T1000 (cell line): Measurements from ENCODE around the gene POLQ.
"Not testable (repeated sequence)": the region's sequence is repeated elsewhere in the genome, so short reads cannot be mapped to it uniquely, and the experiment has no call there.

Experiments
- DNase-seq: peaks from one replicate; lab custom pipeline; 2025; ENCODE audit warnings: mixed read lengths; lab: John Stamatoyannopoulos, UW

POLQ gene

GRCh38 chr3:121545574-121546455 lies at the start of gene POLQ:
POLQ (minus strand) TSS chr3:121545988; CDS start chr3:121545877, 111 bp downstream.
- DNase-seq = peak; percentile 79

- DNase-seq = no peak
Observed at GRCh38 chr3:121594850-121595249, 49.1 kb upstream of the POLQ start.

DNA sequence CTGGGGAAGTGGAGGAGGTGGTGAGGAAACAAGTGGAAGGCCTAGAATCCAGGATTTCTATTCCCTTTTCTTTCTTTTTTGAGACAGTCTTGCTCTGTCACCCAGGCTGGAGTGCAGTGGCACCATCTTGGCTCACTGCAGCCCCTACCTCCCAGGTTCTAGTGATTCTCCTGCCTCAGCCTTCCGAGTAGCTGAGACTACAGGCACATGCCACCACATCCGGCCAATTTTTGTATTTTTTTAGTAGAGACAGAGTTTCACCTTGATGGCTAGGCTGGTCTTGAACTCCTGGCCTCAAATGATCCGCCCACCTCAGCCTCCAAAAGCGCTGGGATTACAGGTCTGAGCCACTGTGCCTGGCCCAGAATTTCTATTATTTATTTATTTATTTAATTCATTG lies 48.0 kb upstream of the POLQ start:
- not testable (repeated sequence) for DNase-seq

DNA sequence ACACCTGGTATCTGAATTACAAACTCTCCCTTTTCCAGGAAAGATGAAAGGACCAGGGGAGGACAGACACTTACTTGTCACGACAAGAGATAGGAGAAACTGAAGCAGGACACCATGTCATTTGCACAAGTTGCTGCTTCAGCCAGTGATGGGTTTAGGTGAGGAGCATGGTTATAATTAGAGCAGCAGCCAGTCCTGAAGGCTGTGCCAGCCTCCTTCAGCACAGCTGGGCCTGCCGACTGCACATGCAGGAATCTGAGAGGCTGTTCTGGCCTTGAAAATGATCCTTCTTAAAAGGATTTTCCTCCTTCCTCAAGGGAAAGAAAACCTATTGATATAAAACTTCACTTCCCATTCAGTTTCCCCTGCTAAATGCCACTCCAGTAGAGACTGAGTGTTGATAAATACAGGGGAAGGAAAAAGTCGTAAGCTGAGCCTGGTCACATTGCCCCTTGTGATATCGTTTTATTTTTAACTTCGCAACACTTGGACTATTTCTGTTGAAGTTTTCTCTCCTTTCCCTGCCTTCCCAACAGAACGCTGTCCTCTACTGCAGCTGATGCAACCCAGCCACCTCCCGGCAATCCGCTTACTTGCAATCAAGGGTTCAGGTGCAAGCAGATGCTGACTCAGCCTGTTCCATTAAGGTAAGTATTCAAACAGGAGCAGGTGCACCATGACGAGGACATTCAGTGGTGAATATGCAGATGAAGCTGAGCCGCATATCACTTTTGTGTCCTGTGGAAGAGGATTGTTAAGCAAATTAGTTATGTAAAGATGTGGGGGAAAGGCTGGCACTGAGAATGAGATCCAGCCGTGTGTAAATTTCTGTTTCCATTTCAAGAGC lies 47.3 kb upstream of the POLQ start, which contains the start of gene FBXO40:
FBXO40 (plus strand) TSS at position 524 of the 847 bp plus-strand sequence. CDS start 27,197 bp downstream, outside the sequence.
- no peak for DNase-seq

GRCh38 chr3:121584418-121584817 lies 38.6 kb upstream of the POLQ start:
- DNase-seq = no peak

DNA sequence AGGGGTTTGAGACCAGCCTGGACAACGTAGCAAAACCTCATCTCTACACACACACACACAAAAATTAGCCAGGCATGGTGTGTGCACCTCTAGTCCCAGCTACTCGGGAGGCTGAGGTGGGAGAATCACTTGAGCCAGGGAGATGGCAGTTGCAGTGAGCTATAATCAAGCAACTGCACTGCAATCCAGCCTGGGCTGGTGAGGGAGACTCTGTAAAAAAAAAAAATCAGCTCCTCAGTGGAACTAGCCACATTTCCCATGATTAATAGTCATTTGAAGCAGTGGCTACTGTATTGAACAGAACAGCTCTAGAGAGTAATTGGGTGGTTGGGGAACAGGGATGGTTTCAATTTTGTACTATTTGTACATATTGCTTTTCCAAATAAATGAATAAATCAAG lies 35.9 kb upstream of the POLQ start:
- no peak for DNase-seq

DNA sequence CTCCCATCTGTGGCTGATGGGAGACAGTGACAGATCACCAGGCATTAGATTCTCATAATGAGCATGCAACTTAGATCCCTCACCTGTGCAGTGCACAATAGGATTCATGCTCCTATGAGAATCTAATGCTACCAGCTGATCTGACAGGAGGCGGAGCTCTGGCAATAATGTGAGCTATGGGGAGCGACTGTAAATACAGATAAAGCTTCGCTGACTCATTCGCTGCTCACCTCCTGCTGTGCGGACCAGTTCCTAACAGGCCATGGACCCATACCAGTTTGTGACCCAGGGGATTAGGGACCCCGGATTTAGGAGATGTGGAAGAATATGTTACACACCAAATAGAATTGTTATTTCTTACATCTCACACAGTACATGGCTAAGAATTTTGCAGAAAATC lies 28.7 kb upstream of the POLQ start:
- DNase-seq = no peak

DNA sequence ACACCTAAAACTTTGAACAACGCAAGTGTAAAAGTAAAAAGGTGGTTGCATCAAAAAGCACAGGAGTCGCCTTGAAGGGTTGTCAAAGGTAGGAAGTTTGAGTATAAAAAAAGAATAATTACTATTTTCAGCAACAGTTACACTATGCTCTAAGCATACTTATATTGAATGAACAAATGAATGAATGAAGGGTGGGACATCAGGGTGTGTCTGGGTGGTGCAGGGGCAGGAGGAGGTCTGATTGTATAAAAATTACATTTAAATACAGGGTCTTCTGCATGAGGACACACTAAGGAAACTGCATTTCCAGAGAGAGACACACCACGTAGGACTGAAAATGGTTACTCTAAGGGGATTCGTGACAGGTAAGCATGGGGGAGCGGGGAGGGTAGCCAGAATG lies 21.9 kb upstream of the POLQ start, which contains the start of gene ARGFX:
ARGFX (plus strand) TSS at position 301 of the 400 bp plus-strand sequence. CDS start 2,765 bp downstream, outside the sequence.
- DNase-seq = no peak

DNA sequence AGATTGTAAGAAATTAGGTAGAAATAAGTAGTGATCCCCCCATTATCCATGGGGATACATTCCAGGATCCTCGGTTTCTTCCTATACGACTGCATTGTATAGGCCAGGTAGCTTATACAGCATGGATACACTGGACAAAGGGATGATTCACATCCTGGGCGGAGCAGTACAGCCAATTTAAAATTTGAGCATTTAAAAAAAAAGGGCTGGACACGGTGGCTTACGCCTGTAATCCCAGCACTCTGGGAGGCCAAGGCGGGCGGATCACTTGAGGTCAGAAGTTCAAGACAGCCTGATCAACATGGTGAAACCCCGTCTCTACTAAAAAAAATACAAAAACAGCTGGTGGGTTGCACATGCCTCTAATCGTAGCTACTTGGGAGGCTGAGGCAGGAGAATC lies 21.0 kb upstream of the POLQ start:
- DNase-seq = no peak

GRCh38 chr3:121562148-121562547 lies 16.4 kb upstream of the POLQ start:
- no peak for DNase-seq

- DNase-seq = no peak
Observed at GRCh38 chr3:121557426-121557934, 11.7 kb upstream of the POLQ start.

- DNase-seq = no peak
Observed at GRCh38 chr3:121552797-121553196, 7.0 kb upstream of the POLQ start.

GRCh38 chr3:121552379-121552778 lies 6.6 kb upstream of the POLQ start:
- DNase-seq = no peak

DNA sequence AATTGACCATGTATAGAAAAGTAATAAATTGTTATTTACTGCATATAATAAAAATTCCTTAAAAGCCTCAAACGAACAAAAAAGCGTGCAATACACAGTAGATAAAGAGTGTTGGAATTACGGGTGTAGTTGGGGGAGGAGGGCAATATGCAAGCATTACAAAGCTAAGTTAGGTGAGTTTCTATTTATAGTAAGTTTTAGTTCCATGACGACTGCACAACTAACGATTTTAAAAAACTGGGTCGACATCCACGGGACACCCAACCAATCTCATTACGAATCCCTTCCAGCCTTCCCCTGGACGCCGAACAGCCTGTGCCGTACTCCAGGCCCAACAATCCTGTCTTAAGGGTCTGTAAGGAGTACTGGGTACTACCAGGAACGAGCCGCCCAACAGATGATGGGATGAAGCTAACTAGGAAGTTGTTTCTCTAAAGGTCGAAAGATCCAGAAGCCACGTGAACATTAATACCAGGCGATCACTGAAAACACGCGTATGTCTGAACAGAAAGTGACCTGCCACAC lies 677 bp downstream of the POLQ start:
- no peak for DNase-seq

GRCh38 chr3:121542924-121543323 lies 2.9 kb downstream of the POLQ start:
- DNase-seq = no peak

DNA sequence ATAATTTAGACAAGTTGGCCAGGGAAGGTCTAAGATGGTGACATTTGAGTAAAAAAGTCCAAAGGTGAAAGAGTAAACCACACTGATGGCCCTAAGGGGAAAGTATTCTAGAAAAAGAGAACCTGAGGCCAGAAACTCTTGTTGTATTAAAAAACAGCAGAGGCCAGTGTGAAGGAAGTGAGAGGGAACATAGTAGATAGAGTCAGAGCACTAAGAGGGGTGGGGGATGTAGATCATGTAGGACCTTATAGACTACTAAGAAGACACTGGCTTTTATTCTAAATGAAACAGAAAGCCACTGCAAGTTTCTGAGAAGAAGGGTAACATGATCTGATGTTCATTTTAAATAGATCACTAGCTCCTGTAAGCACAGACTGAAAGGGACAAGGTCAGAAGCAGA lies 14.5 kb downstream of the POLQ start:
- no peak for DNase-seq

GRCh38 chr3:121529308-121529707 lies 16.5 kb downstream of the POLQ start:
- no peak for DNase-seq

GRCh38 chr3:121520510-121520909 lies 25.3 kb downstream of the POLQ start:
- no peak for DNase-seq

GRCh38 chr3:121517953-121518655 lies 27.7 kb downstream of the POLQ start:
- DNase-seq = no peak

GRCh38 chr3:121515862-121516261 lies 29.9 kb downstream of the POLQ start:
- no peak for DNase-seq

DNA sequence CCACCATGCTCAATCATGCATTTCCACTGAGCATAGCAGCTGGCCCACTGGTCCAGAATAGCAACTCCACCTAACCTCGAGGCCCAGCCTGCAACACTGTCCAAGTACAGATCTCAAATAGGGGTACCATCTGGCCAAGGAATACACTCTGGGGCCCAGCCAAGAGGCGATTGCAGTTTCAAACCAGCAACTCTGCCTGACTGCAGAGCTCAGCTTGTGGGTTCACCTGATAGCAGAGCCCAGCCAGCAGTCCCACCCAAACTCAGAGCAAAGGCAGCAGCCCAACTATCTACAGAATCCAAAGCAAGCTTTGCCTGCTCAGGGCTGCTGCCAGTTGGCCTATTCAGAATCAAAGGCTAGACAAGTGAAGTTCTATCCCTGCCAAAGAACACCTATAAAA lies 30.5 kb downstream of the POLQ start:
- no peak for DNase-seq

DNA sequence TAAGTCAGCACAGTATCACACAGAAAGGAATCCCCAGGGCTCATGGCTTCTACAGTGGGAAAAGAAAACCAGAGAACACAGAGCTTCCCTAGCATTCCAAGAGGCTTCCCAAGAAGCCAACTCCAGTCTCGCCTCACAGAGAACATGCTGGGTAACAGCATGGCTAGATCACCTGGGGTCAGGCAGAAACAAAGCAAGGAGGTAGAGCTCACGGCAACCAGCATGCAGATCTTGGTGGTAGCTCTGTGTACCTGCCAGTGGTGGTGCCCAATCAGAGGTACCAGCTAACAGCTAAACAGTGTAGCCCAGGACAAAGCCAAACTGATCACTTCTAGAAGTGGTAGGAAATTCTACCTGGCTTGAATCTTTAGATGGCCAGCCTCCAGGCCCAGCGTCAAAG lies 31.3 kb downstream of the POLQ start:
- no peak for DNase-seq
